Keratinocyte (primary cell): ENCODE measurements around the gene FGF11. TPM values are rescaled to one million over a fixed set of nuclear protein-coding genes. Genes with fewer than 3 reads are reported as not detected.
A peak's percentile ranks its signal among the peaks of the same experiment; 100 is the strongest.

Experiments used
- DNase-seq: peaks from one replicate; pipeline ENCODE4 v3.0.0-alpha.2; 2011; ENCODE audit warnings: low read depth, missing footprints, low spot score
- FAIRE-seq: peaks from 2 replicates; lab custom pipeline; 2011; peaks lifted over from hg19 to GRCh38; lab: Jason Lieb, UNC
- H2AFZ ChIP-seq: 2 replicates; pipeline ENCODE4 v1.6.0; 2012; ENCODE audit warnings: low read length, control low read depth, inconsistent platforms; ENCODE audit not compliant: control insufficient read depth
- H3K27ac ChIP-seq: 2 replicates; pipeline ENCODE4 v1.5.1; 2011; ENCODE audit warnings: low read length; ENCODE audit not compliant: control insufficient read depth, insufficient read depth
- H3K27me3 ChIP-seq: 3 replicates; pipeline ENCODE4 v1.6.0; 2011; ENCODE audit warnings: low read length; ENCODE audit not compliant: control insufficient read depth, insufficient read depth; ENCODE audit errors: extremely low read depth
- H3K36me3 ChIP-seq, 2 experiments: 2 replicates in 1 of 2; 3 replicates in 1 of 2; pipeline ENCODE4 v1.5.1; 2011; ENCODE audit warnings: low read length in 2 of 2, mild to moderate bottlenecking in 1 of 2; ENCODE audit not compliant: control insufficient read depth in 2 of 2, insufficient read depth in 2 of 2; ENCODE audit errors: extremely low read depth in 1 of 2
- H3K4me1 ChIP-seq: 3 replicates; pipeline ENCODE4 v1.5.1; 2011; ENCODE audit warnings: low read length; ENCODE audit not compliant: control insufficient read depth, insufficient read depth; ENCODE audit errors: extremely low read depth
- H3K4me2 ChIP-seq: 3 replicates; pipeline ENCODE4 v1.6.0; 2011; ENCODE audit warnings: low read depth, low read length; ENCODE audit not compliant: control insufficient read depth, insufficient read depth; ENCODE audit errors: extremely low read depth
- H3K4me3 ChIP-seq, 3 experiments: fragments of 200-600 bp in 1 of 3; sonication (generic) in 1 of 3; 2 replicates in 2 of 3; 3 replicates in 1 of 3; pipeline ENCODE4 v1.5.1; 2011 to 2016; ENCODE audit warnings: low read length in 3 of 3, mild to moderate bottlenecking in 3 of 3, control low read depth in 2 of 3, inconsistent platforms in 1 of 3, low read depth in 1 of 3, mixed read lengths in 1 of 3, mixed run types in 1 of 3, moderate library complexity in 1 of 3; ENCODE audit not compliant: control insufficient read depth in 2 of 3, insufficient read depth in 2 of 3; ENCODE audit errors: extremely low read depth in 1 of 3
- H3K79me2 ChIP-seq: 2 replicates; pipeline ENCODE4 v1.6.0; 2012; ENCODE audit warnings: low read length; ENCODE audit not compliant: control insufficient read depth, insufficient read depth
- H3K9ac ChIP-seq: 3 replicates; pipeline ENCODE4 v1.6.0; 2011; ENCODE audit warnings: low read length; ENCODE audit not compliant: control insufficient read depth, insufficient read depth; ENCODE audit errors: extremely low read depth
- H3K9me1 ChIP-seq: 3 replicates; pipeline ENCODE4 v1.6.0; 2011; ENCODE audit warnings: low read length; ENCODE audit not compliant: control insufficient read depth, insufficient read depth; ENCODE audit errors: extremely low read depth
- H3K9me3 ChIP-seq: 2 replicates; pipeline ENCODE4 v1.5.1; 2012; ENCODE audit warnings: low read depth, low read length; ENCODE audit not compliant: control insufficient read depth
- H4K20me1 ChIP-seq: 3 replicates; pipeline ENCODE4 v1.6.0; 2011; ENCODE audit warnings: low read length; ENCODE audit not compliant: control insufficient read depth, insufficient read depth; ENCODE audit errors: extremely low read depth
- EZH2 ChIP-seq: IDR thresholded peaks from one replicate; pipeline ENCODE4 v1.6.1; 2012; ENCODE audit warnings: inconsistent platforms, mild to moderate bottlenecking, low read length, moderate library complexity
- dilution Hi-C: fragments of 300-500 bp; cut with MboI; formaldehyde crosslinking; loops from one replicate; pipeline ENCODE4 v1.7.0; 2020; ENCODE audit warnings: low sequenced_read_pairs; ENCODE audit not compliant: extremely low pct_ligation_motif_present
- polyA plus RNA-seq, 5 experiments: library from polyadenylated mRNA; depleted of rRNA in 3 of 5; stranded (reverse) in 3 of 5; stranded (forward) in 1 of 5; unstranded in 1 of 5; fragments of >200 nt; gene quantifications; 1 replicate in 1 of 5; 2 replicates in 3 of 5; 3 replicates in 1 of 5; pipeline versions ENCODE4 v1.2.1 to v1.2.3, GENCODE V29; 2011 to 2012; ENCODE audit warnings: missing spikeins in 2 of 5, low read depth in 1 of 5, low replicate concordance in 1 of 5
- TF ChIP-seq, protein P1 (sequence below), 3 experiments: IDR thresholded peaks in 1 of 3; conservative IDR thresholded peaks in 1 of 3; optimal IDR thresholded peaks in 1 of 3; 2 replicates in 2 of 3; 3 replicates in 1 of 3; pipeline versions ENCODE3 to v1.5.1; 2011; ENCODE audit warnings: low read length in 3 of 3, mild to moderate bottlenecking in 3 of 3, moderate library complexity in 2 of 3, control low read depth in 1 of 3, inconsistent platforms in 1 of 3; ENCODE audit not compliant: insufficient read depth in 2 of 3; ENCODE audit errors: extremely low read depth in 1 of 3

Gene FGF11
- polyA plus RNA-seq, 1 donor (not counting 4 experiments of a cell fraction or from before 2014, with no cell fraction given), result 30.4 TPM

DNA sequence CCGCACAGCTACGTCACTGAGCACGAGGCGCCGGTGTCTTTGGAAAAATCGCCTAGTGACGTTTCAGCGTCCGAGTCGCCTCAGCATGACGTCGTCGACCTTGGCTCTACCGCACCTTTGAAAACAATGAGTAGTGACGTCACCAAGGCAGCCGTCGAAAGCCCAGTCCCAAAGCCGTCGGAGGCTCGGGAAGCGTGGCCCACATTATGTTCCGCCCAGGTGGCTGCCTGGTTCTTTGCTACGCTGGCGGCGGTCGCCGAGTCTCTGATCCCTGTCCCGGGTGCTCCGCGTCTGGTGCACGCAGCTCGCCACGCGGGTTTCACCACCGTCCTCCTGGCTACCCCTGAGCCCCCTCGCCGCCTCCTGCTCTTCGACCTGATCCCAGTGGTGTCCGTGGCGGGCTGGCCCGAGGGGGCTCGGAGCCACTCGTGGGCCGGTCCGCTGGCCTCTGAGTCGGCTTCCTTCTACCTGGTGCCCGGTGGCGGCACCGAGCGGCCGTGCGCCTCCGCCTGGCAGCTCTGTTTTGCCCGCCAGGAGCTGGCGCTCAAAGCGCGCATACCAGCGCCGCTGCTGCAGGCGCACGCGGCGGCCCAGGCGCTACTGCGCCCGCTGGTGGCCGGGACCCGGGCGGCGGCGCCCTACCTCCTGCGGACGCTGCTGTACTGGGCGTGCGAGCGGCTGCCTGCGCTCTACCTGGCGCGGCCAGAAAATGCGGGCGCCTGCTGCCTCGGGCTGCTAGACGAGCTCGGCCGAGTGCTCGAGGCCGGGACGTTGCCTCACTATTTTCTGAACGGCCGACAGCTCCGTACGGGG lies 2.5 kb upstream of the FGF11 start:
- dilution Hi-C loops, result no loop called here
- Histone ChIP-seq H3K4me1 (peaks cover 42% of the 10 kb centered on the region), H2AFZ (peak overlapping the region; percentile 72), H3K27ac (peak overlapping the region; percentile 95), H3K9ac (peak overlapping the region; percentile 81), H3K79me2 (peaks cover 17% of the 10 kb centered on the region), H3K9me1 (no peaks in the 10 kb centered on the region), H3K4me2 (peak overlapping the region; percentile 99), H3K9me3 (no peaks in the 10 kb centered on the region), H3K27me3 (no peaks in the 10 kb centered on the region), H4K20me1 (no peaks in the 10 kb centered on the region), H3K4me3 (peak overlapping the region; percentile 59 to 92 (median 88)), H3K36me3 (no peaks in the 10 kb centered on the region)
- TF ChIP-seq, protein P1, sequence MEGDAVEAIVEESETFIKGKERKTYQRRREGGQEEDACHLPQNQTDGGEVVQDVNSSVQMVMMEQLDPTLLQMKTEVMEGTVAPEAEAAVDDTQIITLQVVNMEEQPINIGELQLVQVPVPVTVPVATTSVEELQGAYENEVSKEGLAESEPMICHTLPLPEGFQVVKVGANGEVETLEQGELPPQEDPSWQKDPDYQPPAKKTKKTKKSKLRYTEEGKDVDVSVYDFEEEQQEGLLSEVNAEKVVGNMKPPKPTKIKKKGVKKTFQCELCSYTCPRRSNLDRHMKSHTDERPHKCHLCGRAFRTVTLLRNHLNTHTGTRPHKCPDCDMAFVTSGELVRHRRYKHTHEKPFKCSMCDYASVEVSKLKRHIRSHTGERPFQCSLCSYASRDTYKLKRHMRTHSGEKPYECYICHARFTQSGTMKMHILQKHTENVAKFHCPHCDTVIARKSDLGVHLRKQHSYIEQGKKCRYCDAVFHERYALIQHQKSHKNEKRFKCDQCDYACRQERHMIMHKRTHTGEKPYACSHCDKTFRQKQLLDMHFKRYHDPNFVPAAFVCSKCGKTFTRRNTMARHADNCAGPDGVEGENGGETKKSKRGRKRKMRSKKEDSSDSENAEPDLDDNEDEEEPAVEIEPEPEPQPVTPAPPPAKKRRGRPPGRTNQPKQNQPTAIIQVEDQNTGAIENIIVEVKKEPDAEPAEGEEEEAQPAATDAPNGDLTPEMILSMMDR (optimal IDR thresholded peaks at IDR 0.05 in 1 of 3, IDR thresholded peaks at IDR 0.05 in 1 of 3, conservative IDR thresholded peaks at IDR 0.05 in 1 of 3; ENCODE audit: extremely low read depth in 1 of 3, insufficient read depth in 2 of 3, low read length in 3 of 3), result peak; percentile 52 to 92 (median 87)
- no peak for TF ChIP-seq EZH2
- no peak for DNase-seq
- peak; percentile 23 for FAIRE-seq

DNA sequence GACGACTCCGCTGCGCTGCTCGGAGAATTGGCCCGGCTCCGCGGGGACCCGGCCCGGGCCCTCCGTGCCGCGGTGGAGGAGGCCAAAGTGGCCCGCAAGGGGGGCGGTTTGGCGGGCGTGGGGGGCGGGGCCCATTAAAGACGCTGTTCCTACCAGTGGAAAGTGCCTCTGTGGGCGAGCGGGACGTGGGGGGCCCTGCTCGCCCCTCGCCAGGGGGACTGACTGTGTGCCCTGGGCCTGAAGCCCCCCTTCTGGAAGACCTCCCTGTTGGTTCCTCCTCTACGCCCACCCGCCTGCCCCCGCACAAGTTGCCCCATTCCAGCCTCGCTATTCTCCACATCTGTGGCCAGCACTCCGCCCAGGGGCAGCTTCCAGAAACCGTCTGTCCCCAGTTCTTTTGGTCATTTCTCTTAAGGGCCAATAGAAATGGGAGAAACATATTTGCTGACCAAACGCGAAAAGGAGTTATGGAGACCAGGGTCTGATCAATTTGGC lies 1.9 kb upstream of the FGF11 start:
- Histone ChIP-seq H3K9me1 (peaks cover 2% of the 10 kb centered on the region), H3K9me3 (no peaks in the 10 kb centered on the region), H3K4me1 (peaks cover 42% of the 10 kb centered on the region), H2AFZ (peak overlapping the region; percentile 37), H4K20me1 (no peaks in the 10 kb centered on the region), H3K27me3 (no peaks in the 10 kb centered on the region), H3K36me3 (peaks cover 0 to 2% of the 10 kb centered on the region in 2 experiments), H3K4me3 (peak overlapping the region; percentile 59 to 81 (median 66)), H3K4me2 (peak overlapping the region; percentile 99), H3K79me2 (peaks cover 17% of the 10 kb centered on the region), H3K27ac (peak overlapping the region; percentile 62), H3K9ac (peak overlapping the region; percentile 77)
- dilution Hi-C loops, result no loop called here
- DNase-seq (no peak), FAIRE-seq (no peak)
- TF ChIP-seq EZH2, result no peak
- TF ChIP-seq, protein P1 (optimal IDR thresholded peaks at IDR 0.05 in 1 of 3, IDR thresholded peaks at IDR 0.05 in 1 of 3, conservative IDR thresholded peaks at IDR 0.05 in 1 of 3; ENCODE audit: extremely low read depth in 1 of 3, insufficient read depth in 2 of 3, low read length in 3 of 3), result no peak
